Fibroblast of skin of left quadriceps (primary cell): ENCODE measurements around the gene TTC6.

ENCODE experiments used
- DNase-seq, 2 experiments: peaks; one replicate each; pipeline ENCODE4 v3.0.0-alpha.2; 2013; ENCODE audit warnings: low read depth in 2 of 2

TTC6 gene

DNA sequence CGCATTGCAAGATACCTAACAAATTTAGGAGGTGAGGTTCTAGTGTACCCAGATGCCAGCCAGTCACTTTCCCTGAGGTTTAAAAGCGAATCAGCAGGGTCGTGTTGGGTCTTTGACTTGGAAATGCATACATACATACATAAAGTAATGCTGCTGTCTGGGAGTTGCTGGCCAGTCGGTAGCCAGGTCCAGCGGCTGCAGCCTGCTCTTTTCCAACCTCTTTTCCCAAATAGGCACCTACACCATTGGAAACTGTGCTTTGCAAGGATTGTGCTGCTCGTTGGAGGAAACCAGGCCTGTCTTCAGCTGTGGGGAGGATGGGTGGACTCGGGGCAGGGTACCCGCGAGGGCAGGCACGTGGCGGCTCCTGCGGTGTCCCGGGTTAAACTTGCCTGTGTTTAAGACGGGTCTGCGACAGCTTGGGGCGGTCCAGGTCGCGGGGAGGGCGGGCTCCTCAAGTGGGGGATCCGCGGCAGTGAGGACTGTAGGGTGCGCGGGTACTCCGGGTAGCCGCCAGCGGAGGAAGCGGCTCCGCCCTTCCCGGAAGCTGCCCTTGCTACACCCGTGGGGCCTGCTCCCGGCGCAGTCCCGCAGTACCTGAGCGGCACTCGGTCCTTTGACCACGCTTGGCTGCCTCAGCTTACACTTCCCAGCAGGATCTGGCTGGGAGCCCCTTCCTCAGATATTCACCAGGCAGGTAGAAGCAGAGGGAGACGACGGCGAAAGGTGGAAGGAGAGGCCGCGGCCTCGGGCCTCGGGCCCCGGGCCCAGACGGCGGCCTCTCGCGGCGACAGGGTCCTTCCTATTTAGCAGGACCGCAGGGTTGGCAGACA lies 2.7 kb downstream of the TTC6 start:
- DNase-seq, result no peak

DNA sequence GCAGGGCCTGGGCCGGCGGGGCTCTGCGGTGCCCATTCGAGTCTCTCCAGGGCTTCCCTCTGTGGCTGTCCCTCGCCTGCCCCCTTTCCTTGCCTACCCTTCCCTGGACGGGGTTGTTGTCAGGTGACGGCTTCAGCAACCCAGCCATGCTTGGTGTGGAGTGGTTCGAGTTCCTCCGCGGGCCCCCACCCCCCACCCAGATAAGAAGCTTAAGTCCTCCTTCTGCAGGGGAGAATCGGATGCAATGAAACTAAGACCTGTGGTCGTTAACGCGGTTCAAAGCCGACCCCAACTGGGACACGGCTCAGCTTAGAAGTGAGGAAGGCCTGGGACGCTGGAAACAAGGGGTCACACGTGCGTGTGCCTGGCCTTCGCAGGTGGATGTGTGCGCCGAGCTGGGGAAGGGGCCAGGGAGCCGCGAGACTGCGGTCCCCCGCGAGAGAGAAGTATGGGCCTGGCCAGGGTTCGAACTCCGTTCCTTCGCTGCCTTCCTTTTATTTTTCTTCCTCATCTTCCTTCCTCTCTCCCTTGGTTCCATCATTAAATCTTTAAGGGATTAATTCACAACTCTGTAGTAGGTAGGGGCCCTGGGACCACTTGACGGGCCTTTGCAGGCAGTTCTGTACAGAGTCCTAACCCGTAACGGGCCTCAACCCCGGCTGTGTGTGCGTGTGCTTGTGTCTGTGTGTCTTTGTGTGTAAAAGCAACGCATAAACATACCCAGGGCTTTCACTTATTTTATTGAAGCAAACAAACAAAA lies 3.5 kb downstream of the TTC6 start:
- no peak for DNase-seq

DNA sequence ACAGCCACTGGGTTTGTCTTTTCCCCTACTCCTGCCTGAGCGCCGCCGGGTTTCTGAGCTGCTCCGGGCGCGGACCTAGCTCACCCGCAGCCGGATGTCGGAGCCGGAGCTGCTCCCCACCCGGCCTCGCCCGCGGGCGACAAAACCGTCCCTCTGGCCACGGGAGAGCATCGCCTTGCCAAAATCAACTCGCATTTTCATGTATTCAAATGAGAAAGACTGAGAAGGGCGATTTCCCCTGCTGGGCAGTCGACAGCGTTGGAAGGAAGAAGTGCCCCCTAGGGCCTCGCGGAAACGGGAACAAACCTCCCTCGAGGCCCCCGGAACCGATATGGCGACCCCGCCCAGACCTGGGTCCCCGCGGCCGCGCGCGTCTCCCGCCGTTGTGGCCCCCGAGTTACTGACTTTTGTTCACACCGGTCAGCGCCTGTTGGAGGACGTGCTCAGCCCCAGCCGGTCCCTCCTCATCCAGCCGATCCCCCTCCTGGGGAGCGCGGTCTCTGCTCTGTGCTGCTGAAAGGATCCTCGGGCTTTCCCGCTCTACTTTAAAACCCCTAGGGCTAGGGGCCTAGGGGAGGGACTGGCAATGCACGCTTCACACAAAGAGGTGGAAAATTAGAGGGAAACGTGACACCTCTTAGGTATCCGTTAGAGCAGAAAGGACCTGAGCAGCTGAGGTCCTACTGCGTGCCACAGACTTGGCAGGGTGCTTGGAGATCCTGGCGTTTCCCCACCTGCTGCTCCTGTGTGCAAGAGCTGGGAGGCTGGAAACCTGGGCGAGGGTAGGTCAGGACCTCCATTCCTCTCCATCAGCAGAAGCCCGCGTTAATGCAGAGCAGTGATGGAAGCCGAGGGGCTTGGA lies 4.3 kb downstream of the TTC6 start:
- no peak for DNase-seq

DNA sequence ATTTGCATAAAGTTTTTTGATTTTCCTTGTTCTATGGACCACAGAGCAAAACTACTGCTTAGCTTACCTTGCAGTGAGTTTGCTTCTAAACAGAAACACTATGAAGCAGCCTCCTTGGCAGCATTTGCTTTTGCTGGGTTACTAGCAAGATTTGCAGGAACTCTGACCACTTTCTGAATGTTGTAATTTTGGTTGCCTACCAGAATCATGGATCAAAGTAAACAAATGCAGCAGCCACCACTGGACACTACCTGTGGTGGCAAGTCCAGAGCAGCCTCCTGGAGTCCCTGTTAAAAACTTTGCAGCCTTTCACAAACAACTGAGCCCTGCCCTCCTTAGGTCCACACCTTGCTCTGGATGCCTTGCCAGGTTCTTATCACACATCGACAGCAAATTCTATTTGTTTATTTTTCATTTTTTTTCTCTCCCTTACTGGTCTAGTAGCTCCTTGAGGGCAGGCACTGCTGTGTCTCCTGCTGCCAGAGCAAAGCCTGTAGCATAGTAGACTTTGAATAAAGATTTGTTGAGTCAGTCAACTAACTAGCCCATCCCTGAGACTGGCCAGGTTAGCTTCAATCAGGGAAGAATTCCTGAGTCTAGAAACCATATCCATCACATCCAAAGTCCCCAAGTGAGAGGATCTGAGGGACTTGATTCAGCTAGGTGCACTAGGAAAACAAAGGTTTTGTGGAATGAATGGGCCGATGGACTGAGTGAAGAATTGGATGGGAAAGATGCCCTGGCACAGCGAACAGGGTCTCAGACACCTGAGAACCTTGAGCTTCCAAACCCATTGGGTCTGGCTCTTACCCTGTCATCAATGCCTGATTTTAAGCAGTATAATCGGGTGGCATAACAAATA lies 5.7 kb downstream of the TTC6 start:
- no peak for DNase-seq

DNA sequence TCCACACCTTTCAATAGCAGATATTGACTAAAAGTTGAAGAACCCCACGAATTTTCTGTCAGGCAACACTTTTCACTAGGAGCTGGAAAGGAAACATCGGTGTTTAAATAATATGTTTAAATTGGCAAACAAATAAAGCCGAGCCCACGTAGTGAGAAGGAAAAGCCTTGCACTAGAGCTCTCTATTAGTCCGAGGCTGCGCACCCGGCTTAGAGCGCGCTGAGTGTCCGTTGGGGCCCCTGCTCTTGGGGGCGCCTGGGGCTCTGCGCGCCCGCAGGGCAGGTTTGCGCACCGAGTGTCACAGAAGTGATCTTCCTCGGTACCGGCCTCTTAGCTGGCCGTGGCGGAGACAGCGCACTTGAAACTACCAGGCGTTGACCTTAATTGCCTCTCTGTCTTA lies 6.4 kb downstream of the TTC6 start:
- no peak for DNase-seq

DNA sequence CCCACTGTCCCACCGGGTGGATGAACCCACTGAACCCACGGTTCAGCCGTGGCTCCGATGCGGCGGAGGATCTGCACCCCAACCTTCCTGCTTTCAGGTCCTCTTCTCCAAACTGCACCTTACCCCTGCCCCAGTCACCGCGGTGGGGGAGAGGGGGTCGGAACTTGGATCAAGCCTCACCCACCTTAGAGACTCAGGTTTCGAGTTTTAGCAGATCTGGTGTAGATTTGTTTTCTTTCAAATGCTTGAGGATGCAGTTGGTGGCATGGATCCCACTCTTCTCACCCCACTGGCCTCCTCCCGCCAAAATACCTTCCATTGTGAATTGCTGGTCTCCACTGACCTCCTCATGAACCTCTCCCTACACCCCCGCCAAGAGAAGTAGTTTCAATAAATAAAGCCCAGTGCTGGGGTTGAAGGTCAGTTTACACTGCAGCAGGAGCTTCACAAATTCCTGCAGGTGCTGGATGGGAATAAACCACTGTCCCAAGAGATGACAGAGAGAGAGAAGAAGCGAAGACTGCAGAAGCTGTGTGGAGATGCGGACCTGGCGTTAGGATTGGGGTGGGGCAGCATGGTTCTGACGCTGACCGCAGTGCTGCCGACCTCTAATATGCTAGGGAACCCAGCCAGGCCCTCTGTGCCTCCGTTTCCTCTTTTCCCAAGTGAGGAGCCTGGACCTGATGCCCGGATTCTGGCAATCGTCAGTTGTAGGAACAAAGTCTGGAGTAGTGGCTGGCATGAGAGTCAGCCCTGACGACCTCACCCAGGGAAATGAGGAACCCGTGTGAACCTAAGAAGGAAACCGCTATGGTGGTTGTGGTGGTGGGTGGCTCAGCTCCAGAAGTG lies 7.4 kb downstream of the TTC6 start:
- DNase-seq, result no peak

DNA sequence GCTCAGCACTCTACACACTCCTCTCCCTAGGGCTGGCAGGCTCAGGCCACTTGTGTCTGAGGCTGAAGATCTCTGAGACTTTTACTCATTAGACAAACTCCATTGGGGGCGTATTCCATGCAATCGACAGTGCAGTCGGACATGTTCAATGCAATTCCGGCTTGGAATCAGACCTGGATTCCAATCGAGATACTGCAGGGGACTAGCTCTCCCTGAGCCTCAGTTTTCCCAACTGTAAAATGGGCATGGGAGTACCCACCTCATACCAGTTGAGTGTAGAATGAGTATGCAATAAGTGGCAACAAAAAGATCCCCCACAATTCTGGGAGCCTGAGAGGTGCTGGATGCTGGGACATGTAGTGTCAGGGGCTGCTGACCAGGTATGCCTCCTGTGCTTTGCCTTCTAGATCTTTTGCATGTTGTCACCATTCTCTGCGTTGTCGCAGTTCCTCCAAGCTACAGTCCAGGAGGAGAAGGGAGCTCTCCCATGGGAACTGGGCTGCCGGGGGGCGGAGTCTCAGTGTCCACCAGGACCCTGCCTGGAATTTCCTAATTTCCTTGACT lies 8.3 kb downstream of the TTC6 start:
- no peak for DNase-seq

DNA sequence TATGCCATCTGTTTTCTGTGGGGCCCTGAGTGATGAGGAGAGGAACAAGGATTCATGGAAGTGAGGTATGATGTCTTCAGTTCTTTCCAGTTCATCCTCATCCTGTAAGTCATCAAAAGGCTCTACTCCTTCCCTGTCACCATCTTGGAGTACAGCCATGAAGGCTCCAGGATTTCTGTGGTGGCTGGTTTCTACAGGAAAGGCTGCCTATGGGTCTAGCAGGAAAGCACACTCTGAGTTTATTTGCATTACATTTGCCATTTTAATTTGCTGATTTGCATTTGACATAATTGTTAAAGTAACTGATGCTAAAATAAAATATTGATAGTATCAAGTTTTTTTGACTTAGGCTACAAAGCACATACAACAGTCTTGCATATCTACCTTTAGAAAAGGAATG lies 11.2 kb downstream of the TTC6 start:
- DNase-seq, result no peak

DNA sequence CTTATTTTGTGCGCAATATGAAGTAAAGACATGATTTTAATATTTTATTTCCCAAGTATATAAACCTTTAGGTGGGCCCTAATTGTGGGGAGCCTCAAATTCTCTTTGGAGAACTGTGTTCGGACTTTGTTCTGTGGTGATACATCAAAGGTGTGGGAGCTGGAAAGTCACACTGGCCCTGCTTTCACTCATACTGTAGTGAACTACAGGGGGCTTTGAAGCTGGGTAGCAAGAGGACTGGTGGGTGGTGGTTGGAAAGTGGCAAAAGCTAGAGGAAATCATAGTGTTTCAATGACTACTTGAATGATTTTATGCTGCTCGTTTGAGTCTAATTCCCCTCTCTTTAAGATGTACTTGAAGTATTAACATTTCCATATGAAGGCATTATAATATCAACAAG lies 13.2 kb downstream of the TTC6 start:
- DNase-seq, result no peak

DNA sequence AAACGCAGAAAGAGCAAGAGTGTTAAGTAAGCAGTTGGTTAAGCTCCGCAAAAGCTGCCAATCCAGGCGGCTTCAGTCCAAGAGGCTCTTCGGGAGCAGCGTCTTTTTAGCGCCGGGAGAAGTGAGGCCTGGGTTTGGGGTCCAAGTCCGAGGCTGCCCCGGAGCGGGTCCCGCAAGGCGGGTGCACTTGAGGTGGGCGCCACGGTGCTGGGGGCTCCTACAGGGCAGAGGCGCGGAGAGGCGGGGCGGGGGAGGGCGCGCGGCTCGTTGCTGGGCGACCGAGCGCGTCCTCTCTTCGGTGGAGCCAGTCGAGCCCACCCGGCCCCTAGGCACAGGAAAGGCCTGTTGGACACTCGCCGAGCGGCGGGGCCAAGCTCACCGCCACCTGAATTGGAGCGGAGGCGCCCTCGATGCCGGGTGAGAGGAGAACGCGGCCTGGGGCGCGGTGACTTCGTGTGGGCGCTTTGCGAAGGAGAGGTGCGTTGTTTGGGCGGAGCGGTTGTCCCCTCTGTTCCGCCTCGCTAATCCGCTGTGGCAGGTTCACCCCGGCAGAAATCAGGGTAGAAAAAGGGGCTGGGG lies 15.6 kb downstream of the TTC6 start:
- DNase-seq, result no peak

DNA sequence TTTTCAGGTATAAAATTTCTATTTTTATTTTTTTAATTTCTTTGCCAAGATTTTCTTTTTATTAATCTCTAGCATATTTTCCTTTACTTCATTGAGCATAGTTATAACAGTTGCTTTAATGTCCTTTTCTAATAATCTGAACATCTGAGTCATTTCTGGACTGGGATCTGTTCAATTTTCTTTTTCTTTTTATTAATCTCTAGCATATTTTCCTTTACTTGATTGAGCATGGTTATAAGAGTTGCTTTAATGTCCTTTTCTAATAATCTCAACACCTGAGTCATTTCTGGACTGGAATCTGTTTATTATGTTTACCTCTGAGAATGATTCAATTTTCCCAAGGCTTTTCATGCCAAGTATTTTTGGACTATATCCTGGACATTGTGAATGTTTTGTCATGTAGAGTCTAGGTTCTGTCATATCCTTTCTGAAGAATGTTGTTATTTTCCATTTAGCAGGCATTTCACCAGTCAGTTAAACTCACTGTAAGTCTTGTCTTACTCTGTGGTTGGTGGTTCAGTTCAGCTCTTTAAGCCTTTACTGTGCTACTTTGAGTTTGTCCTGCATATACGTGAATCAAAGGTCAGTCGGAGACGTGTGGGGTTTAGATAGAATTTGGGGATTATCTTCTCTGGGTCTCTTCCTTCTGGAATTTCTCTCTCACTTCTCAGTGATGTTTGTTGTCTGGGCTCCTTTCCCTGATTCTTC lies 20.3 kb downstream of the TTC6 start:
- DNase-seq, result no peak

DNA sequence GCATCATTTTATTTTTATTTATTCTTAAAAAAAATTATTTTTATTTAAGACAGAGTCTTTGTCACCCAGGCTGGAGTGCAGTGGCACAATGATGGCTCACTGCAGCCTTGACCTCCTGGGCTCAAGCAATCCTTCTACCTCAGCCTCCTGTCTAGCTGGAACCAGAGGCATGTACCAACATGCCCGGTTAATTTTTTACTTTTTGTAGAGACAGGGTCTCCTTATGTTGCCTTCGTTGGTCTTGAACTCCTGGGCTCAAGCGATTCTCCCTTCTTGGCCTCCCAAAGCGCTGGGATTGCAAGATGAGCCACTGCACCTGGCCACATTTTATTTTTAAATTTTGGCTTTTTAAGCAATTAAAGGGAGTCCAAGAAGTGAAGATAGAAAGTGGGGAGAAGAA lies 21.4 kb downstream of the TTC6 start:
- no peak for DNase-seq

DNA sequence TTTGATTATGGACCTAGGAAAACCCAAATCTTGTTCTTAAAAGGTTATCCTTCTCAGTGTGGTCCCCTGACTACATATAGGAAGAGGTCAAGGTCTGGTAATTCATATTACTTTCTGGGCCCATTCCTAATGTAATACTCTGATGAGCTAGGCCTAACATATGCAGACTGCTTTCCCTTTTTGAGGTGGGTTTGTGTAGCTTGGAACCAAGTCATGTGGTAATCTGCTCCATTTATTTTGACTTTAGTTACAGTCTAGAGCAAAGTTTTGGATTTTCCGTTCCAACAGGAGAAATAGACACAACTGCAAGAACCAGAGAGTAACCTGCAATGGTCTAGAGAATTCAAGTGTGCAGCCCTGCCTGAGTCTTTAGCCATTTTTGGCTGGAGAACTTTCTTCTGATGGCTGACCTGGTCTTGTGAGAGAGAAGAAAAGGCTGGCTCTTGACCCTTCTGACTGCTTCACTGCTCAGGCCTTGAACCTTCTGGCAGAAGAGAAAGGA lies 22.5 kb downstream of the TTC6 start:
- no peak for DNase-seq

DNA sequence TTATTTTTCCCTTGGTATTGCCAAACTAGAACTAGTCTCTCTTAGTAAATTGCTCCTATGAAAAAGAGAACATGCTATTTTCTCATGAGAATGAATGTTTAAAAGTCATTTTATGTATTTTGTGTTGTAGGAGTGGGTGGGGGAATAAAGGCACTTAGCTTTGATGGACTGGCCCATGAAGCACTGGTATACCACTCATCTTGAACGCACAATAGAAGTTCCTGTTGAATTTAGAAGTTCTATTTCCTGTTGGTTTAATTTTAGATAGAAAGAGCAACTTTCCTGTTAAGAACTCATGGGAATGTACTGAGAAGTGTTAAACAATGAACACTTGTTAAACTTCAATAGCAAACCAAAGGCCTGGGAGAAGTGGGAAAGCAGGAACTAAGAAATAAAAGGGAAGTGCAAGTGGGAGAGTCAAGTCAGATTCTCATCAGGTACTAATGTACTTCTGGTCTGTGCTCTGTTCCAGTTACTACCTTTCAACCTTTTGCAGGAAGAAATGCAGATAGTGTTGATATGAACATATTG lies 23.1 kb downstream of the TTC6 start:
- no peak for DNase-seq

DNA sequence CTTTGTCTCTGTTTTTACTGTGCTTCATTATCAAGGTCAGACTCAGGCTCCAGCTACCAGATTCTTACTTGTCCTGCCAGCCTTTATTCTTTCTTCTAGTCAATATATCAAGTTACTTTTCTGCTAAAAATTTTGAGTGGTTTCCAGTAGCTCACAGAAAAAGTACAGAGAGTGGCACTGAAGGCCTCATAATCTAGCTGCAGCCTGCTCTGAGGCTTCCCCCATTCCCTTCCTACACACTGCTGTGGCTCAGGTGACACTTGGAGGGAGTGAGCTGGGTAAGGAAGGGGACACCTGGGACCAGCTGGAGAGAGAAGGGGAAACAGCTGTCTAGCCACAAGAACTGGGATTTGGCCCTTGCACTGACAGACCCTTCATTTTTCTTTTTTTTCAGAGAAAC lies 25.4 kb downstream of the TTC6 start:
- DNase-seq, result no peak

DNA sequence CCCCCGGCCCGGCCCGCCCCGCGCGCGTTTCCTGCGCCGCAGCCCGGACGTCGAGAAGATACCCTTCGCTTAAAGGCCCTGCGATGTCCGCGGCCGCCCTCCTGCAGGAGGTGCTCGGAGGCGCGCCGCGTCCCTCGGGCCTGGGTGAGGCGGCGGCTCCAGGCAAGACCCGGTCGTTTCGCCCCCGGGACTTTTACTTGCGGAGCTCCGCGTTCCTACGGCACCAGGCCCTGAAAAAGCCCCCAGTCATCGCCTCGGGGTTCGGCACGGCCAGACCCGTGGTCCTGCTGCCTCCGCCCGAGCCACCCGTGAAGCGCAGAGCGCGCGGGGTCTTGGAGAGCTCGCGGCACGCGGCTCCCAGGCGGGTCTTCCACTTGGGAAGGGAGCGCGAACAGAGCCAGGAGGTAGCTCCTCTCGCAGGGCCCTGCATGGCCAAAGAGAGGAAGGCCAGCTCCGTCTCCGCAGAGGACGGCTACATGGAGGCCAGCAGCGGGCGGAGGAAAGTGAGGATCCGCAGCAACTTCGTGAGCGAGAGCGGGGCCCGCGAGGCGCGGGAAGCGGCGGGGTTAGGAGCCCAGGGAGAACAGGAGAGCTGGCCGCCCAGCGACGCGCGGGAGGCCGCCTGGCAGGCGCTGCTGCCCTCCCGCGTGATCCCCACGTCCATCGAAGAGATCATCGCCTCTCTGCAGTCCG lies 26.9 kb downstream of the TTC6 start:
- DNase-seq, result peak in 1 of 2 experiments; percentile 14

DNA sequence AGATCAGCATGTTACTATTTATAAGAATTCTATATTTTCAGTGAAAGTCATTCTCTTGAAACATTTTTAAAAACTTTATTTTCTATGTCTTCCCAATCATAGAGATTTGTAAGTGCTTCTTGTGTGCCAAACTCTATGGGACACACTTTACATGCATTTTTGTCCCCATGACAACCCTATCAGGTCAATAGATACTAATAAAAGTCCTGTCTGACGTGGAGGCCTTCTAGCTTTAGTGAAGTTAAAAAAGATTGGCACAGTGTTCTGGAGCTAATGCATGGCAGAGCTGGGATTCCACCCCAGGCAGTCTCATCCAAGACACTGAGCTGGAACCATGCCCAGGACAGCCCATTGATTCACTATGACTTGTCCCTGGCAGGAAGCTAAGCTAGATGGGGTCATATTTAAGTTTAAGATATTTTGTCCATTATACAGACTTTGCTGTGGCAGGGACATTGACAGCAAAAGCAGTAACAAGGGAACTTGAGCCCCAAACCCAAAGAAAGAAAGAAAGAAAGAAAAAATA lies 28.1 kb downstream of the TTC6 start:
- DNase-seq, result peak; percentile 36 to 40

DNA sequence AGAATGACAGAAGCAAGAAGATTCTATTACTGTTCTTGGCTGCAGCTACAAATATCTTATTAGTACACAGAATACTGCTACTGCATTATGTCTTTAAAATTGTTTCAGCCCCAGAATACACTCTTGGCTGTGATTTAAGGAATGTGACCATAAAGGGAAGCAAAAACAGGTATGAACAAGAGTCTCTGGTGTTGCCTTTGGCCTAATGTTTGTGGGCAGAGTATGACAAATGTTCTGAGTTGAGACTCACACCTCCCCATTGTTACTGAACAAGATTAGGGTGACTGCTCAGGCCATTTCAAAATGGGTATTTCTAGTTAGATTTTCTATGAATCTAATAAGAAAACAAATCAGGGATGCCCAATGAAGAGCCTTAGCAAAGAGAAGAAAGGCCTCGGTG lies 28.5 kb downstream of the TTC6 start:
- no peak for DNase-seq
